ENCODE results near the gene PDIA2. TPM values are rescaled to one million over a fixed set of nuclear protein-coding genes. Genes with fewer than 3 reads are reported as not detected.
A peak's percentile ranks its signal among the peaks of the same experiment; 100 is the strongest.
"Not testable (repeated sequence)": the region's sequence is repeated elsewhere in the genome, so short reads cannot be mapped to it uniquely, and the experiment has no call there.

PDIA2 gene
- total RNA-seq = not detected

GRCh38 chr16:283033-283805 lies at the start of gene PDIA2:
Gene PDIA2, plus strand, starts transcription at chr16:283164. Its CDS starts 6 bp downstream, at chr16:283170.
- Mint-ChIP-seq H3K9me3 (no peaks in the 10 kb centered on the region), H3K27ac (no peak within 1 kb of the TSS), H3K36me3 (no peaks in the 10 kb centered on the region)
- peak in 1 of 2 donors; percentile 5 for ATAC-seq
- no peak for DNase-seq (ENCODE audit: low spot score in 2 of 2)

- ATAC-seq = peak; percentile 90 to 94
- DNase-seq (ENCODE audit: low spot score in 2 of 2) = peak; percentile 97
- peak within 1 kb of the TSS; percentile 93 to 99 for H3K27ac Mint-ChIP-seq
- H3K9me3 Mint-ChIP-seq = no peaks in the 10 kb centered on the region
- peaks cover 0 to 8% of the 10 kb centered on the region in 2 donors for H3K36me3 Mint-ChIP-seq
Measured at GRCh38 chr16:234468-235305, 48.3 kb upstream of the PDIA2 start, which contains the start of gene FAM234A. Gene FAM234A, plus strand, starts transcription at chr16:234821. Its CDS starts 19,593 bp downstream, at chr16:254414.

GRCh38 chr16:239948-240277 lies 43.1 kb upstream of the PDIA2 start:
- DNase-seq (ENCODE audit: low spot score in 2 of 2) = no peak
- ATAC-seq = no peak
- no peak overlapping the region for H3K27ac Mint-ChIP-seq
- peaks cover 0 to 7% of the 10 kb centered on the region in 2 donors for H3K36me3 Mint-ChIP-seq
- no peaks in the 10 kb centered on the region for H3K9me3 Mint-ChIP-seq

GRCh38 chr16:240559-240958 lies 42.4 kb upstream of the PDIA2 start:
- no peak for DNase-seq (ENCODE audit: low spot score in 2 of 2)
- ATAC-seq = no peak
- Mint-ChIP-seq H3K27ac (no peak overlapping the region), H3K9me3 (no peaks in the 10 kb centered on the region), H3K36me3 (peaks cover 0 to under 1% of the 10 kb centered on the region in 2 donors)

GRCh38 chr16:242281-242680 lies 40.7 kb upstream of the PDIA2 start:
- ATAC-seq (no peak), DNase-seq (ENCODE audit: low spot score in 2 of 2) (no peak)
- H3K9me3 Mint-ChIP-seq = no peaks in the 10 kb centered on the region
- no peaks in the 10 kb centered on the region for H3K36me3 Mint-ChIP-seq
- no peak overlapping the region for H3K27ac Mint-ChIP-seq

- no peak for ATAC-seq
- Mint-ChIP-seq H3K9me3 (no peaks in the 10 kb centered on the region), H3K27ac (no peak overlapping the region), H3K36me3 (no peaks in the 10 kb centered on the region)
- DNase-seq (ENCODE audit: low spot score in 2 of 2) = no peak
Measured at GRCh38 chr16:243348-243747, 39.6 kb upstream of the PDIA2 start.

- ATAC-seq (no peak), DNase-seq (ENCODE audit: low spot score in 2 of 2) (no peak)
- Mint-ChIP-seq H3K27ac (peak overlapping the region in 1 of 2 donors; percentile 60), H3K36me3 (no peaks in the 10 kb centered on the region), H3K9me3 (no peaks in the 10 kb centered on the region)
Measured at GRCh38 chr16:245105-245504, 37.9 kb upstream of the PDIA2 start.

- ATAC-seq (no peak), DNase-seq (ENCODE audit: low spot score in 2 of 2) (no peak)
- H3K36me3 Mint-ChIP-seq = no peaks in the 10 kb centered on the region
- no peak overlapping the region for H3K27ac Mint-ChIP-seq
- no peaks in the 10 kb centered on the region for H3K9me3 Mint-ChIP-seq
Measured at GRCh38 chr16:247027-247426, 35.9 kb upstream of the PDIA2 start.

- ATAC-seq = no peak
- Mint-ChIP-seq H3K9me3 (no peaks in the 10 kb centered on the region), H3K27ac (no peak overlapping the region), H3K36me3 (no peaks in the 10 kb centered on the region)
- DNase-seq (ENCODE audit: low spot score in 2 of 2) = no peak
Measured at GRCh38 chr16:249431-249830, 33.5 kb upstream of the PDIA2 start.

- ATAC-seq = peak; percentile 82 to 96
- no peaks in the 10 kb centered on the region for H3K9me3 Mint-ChIP-seq
- no peaks in the 10 kb centered on the region for H3K36me3 Mint-ChIP-seq
- H3K27ac Mint-ChIP-seq = peak overlapping the region; percentile 41 to 76
- DNase-seq (ENCODE audit: low spot score in 2 of 2) = peak in 1 of 2 donors; percentile 27
Measured at GRCh38 chr16:252366-253337, 30.3 kb upstream of the PDIA2 start.

- no peaks in the 10 kb centered on the region for H3K36me3 Mint-ChIP-seq
- H3K9me3 Mint-ChIP-seq = no peaks in the 10 kb centered on the region
- ATAC-seq (peak in 1 of 2 donors; percentile 53), DNase-seq (ENCODE audit: low spot score in 2 of 2) (no peak)
- H3K27ac Mint-ChIP-seq = peak overlapping the region in 1 of 2 donors; percentile 37
Measured at GRCh38 chr16:253833-254232, 29.1 kb upstream of the PDIA2 start.

GRCh38 chr16:254461-254860 lies 28.5 kb upstream of the PDIA2 start:
- ATAC-seq (no peak), DNase-seq (ENCODE audit: low spot score in 2 of 2) (no peak)
- Mint-ChIP-seq H3K36me3 (no peaks in the 10 kb centered on the region), H3K9me3 (no peaks in the 10 kb centered on the region), H3K27ac (peak overlapping the region in 1 of 2 donors; percentile 37)

GRCh38 chr16:255183-255582 lies 27.8 kb upstream of the PDIA2 start:
- Mint-ChIP-seq H3K36me3 (no peaks in the 10 kb centered on the region), H3K9me3 (no peaks in the 10 kb centered on the region), H3K27ac (no peak overlapping the region)
- ATAC-seq = no peak
- DNase-seq (ENCODE audit: low spot score in 2 of 2) = no peak

- not testable (repeated sequence) for H3K27ac Mint-ChIP-seq; H3K36me3 Mint-ChIP-seq; DNase-seq (ENCODE audit: low spot score in 2 of 2); ATAC-seq; H3K9me3 Mint-ChIP-seq
Measured at GRCh38 chr16:258091-258490, 24.9 kb upstream of the PDIA2 start.

- ATAC-seq (no peak), DNase-seq (ENCODE audit: low spot score in 2 of 2) (no peak)
- Mint-ChIP-seq H3K36me3 (no peaks in the 10 kb centered on the region), H3K9me3 (no peaks in the 10 kb centered on the region), H3K27ac (no peak overlapping the region)
Measured at GRCh38 chr16:259226-259625, 23.7 kb upstream of the PDIA2 start.

GRCh38 chr16:259814-260253 lies 23.1 kb upstream of the PDIA2 start:
- DNase-seq (ENCODE audit: low spot score in 2 of 2) (no peak), ATAC-seq (no peak)
- no peaks in the 10 kb centered on the region for H3K36me3 Mint-ChIP-seq
- H3K27ac Mint-ChIP-seq = no peak overlapping the region
- no peaks in the 10 kb centered on the region for H3K9me3 Mint-ChIP-seq
